Kidney (tissue), 14 donors: ENCODE measurements around the gene SH3RF3. TPM values are rescaled to one million over a fixed set of nuclear protein-coding genes. Genes with fewer than 3 reads are reported as not detected.

Source experiments
- DNase-seq, 5 donors: peaks; one replicate each; pipeline ENCODE4 v3.0.0-alpha.2; 2013 to 2020
- FAIRE-seq: peaks from 2 replicates; lab custom pipeline; 2012; peaks lifted over from hg19 to GRCh38; lab: Jason Lieb, UNC
- H3K27ac ChIP-seq, 2 donors: one replicate each; pipeline ENCODE4 v1.7.0; 2013; ENCODE audit warnings: low read depth in 2 of 2, low read length in 2 of 2, inconsistent platforms in 1 of 2
- H3K27me3 ChIP-seq: one replicate; pipeline ENCODE4 v1.7.1; 2013; ENCODE audit warnings: low read length, inconsistent platforms; ENCODE audit not compliant: control insufficient read depth, insufficient read depth
- H3K36me3 ChIP-seq, 3 donors: one replicate each; pipeline versions ENCODE4 v1.7.0 to v1.7.1; 2013; ENCODE audit warnings: low read length in 3 of 3, control low read depth in 1 of 3, inconsistent platforms in 1 of 3; ENCODE audit not compliant: insufficient read depth in 3 of 3, control insufficient read depth in 2 of 3
- H3K4me1 ChIP-seq, 3 donors: one replicate each; pipeline versions ENCODE4 v1.7.0 to v1.7.1; 2013; ENCODE audit warnings: low read length in 3 of 3, inconsistent platforms in 1 of 3, low read depth in 1 of 3; ENCODE audit not compliant: control insufficient read depth in 2 of 3, insufficient read depth in 2 of 3
- H3K4me3 ChIP-seq, 3 donors: one replicate each; pipeline versions ENCODE4 v1.7.0 to v1.8.1; 2013; ENCODE audit warnings: low read length in 3 of 3, control low read depth in 1 of 3, inconsistent platforms in 1 of 3
- H3K9ac ChIP-seq, 3 donors: one replicate each; pipeline versions ENCODE4 v1.7.0 to v1.7.1; 2013; ENCODE audit warnings: low read length in 3 of 3, control low read depth in 1 of 3, inconsistent platforms in 1 of 3
- H3K9me3 ChIP-seq, 3 donors: one replicate each; pipeline versions ENCODE4 v1.7.0 to v1.7.1; 2013; ENCODE audit warnings: low read length in 3 of 3, control low read depth in 1 of 3, inconsistent platforms in 1 of 3; ENCODE audit not compliant: control insufficient read depth in 2 of 3, insufficient read depth in 1 of 3
- CTCF ChIP-seq: IDR thresholded peaks from 3 replicates; pipeline ENCODE4 v1.5.1; 2012; ENCODE audit warnings: mild to moderate bottlenecking, moderate library complexity, borderline replicate concordance; ENCODE audit not compliant: insufficient read depth; ENCODE audit errors: extremely low read depth
- intact Hi-C: fragments of 100-400 bp; cut with DNase I; formaldehyde crosslinking; loops from one replicate; pipeline ENCODE4 v1.11.1; 2022
- polyA plus RNA-seq: library from polyadenylated mRNA; stranded (reverse); fragments of 350-450 nt; fragmentation: Illumina TruSeq; extraction: RNeasy Lipid Tissue Mini Kit (QIAGEN cat#74804); gene quantifications from one replicate; pipeline ENCODE4 v1.2.3, GENCODE V29; 2014; ENCODE audit warnings: low read depth, low replicate concordance; ENCODE audit not compliant: insufficient read depth
- total RNA-seq: library from RNA; stranded (reverse); fragmentation: NEBNext Ultra II Directional; extraction: Animal tissue kit (Norgen Biotek cat#: 25700); gene quantifications from one replicate; pipeline ENCODE4 v1.2.1, GENCODE V29; 2021
- donor health status: control.
- donor health status: control.
- donor health status: control.
- donor health status: control.
- donor health status: control.
- donor health status: DM: yes; HTN: yes; CAD: no.
- donor health status: Normal renal cell carcinoma (clear cell type).

Gene SH3RF3
- total and polyA plus RNA-seq, 2 donors from 2014 or later = 1.7 to 10.7 TPM

- intact Hi-C loops = no loop called here
- H3K27me3 ChIP-seq = no peaks in the 10 kb centered on the region
- no peaks in the 10 kb centered on the region for H3K36me3 ChIP-seq
- FAIRE-seq = no peak
- H3K27ac ChIP-seq = no peak overlapping the region
- DNase-seq = no peak
- peaks cover 0 to 5% (median 0%) of the 10 kb centered on the region in 3 donors for H3K4me1 ChIP-seq
- H3K9ac ChIP-seq = no peak overlapping the region
- no peaks in the 10 kb centered on the region for H3K9me3 ChIP-seq
- H3K4me3 ChIP-seq = no peak overlapping the region
- no peak for TF ChIP-seq CTCF
Measured at GRCh38 chr2:109137616-109138015, 8.6 kb downstream of the SH3RF3 start.

- DNase-seq = no peak
- Histone ChIP-seq H3K4me3 (no peak overlapping the region), H3K27me3 (no peaks in the 10 kb centered on the region), H3K9ac (no peak overlapping the region), H3K9me3 (no peaks in the 10 kb centered on the region), H3K27ac (no peak overlapping the region), H3K4me1 (peaks cover 0 to 5% (median 0%) of the 10 kb centered on the region in 3 donors), H3K36me3 (no peaks in the 10 kb centered on the region)
- FAIRE-seq = no peak
- intact Hi-C loops = no loop called here
- TF ChIP-seq CTCF = no peak
Measured at GRCh38 chr2:109138449-109138848, 9.4 kb downstream of the SH3RF3 start.

GRCh38 chr2:109139002-109139401, 10.0 kb downstream of the SH3RF3 start:
- Histone ChIP-seq H3K27me3 (no peaks in the 10 kb centered on the region), H3K36me3 (no peaks in the 10 kb centered on the region), H3K9me3 (no peaks in the 10 kb centered on the region), H3K4me3 (no peak overlapping the region), H3K4me1 (peaks cover 0 to 5% (median 0%) of the 10 kb centered on the region in 3 donors), H3K27ac (no peak overlapping the region), H3K9ac (no peak overlapping the region)
- TF ChIP-seq CTCF = no peak
- DNase-seq (no peak), FAIRE-seq (no peak)
- intact Hi-C loops = no loop called here

- DNase-seq = no peak
- Histone ChIP-seq H3K4me3 (no peak overlapping the region), H3K9me3 (no peaks in the 10 kb centered on the region), H3K9ac (no peak overlapping the region), H3K36me3 (no peaks in the 10 kb centered on the region), H3K4me1 (peaks cover 0 to 5% (median 0%) of the 10 kb centered on the region in 3 donors), H3K27ac (no peak overlapping the region), H3K27me3 (no peaks in the 10 kb centered on the region)
- no peak for TF ChIP-seq CTCF
- intact Hi-C loops = no loop called here
- no peak for FAIRE-seq
Measured at GRCh38 chr2:109139865-109140396, 10.9 kb downstream of the SH3RF3 start.
